G401.6 (cell line): ENCODE data around the gene GALNTL6.
"Not testable (repeated sequence)": the region's sequence is repeated elsewhere in the genome, so short reads cannot be mapped to it uniquely, and the experiment has no call there.

Experiments
- FAIRE-seq: peaks from 2 replicates; lab custom pipeline; 2012; peaks lifted over from hg19 to GRCh38; lab: Jason Lieb, UNC

The GALNTL6 gene

GRCh38 chr4:172404676-172405075 lies 591.5 kb downstream of the GALNTL6 start:
- FAIRE-seq = no peak

- no peak for FAIRE-seq
These were observed 597.2 kb downstream of the GALNTL6 start for GRCh38 chr4:172410363-172410762.

- no peak for FAIRE-seq
These were observed 597.9 kb downstream of the GALNTL6 start for GRCh38 chr4:172411149-172411548.

- FAIRE-seq = no peak
These were observed 599.8 kb downstream of the GALNTL6 start for GRCh38 chr4:172412851-172413580.

- FAIRE-seq = not testable (repeated sequence)
These were observed 615.8 kb downstream of the GALNTL6 start for GRCh38 chr4:172428979-172429378.

GRCh38 chr4:172480471-172480870 lies 667.3 kb downstream of the GALNTL6 start:
- no peak for FAIRE-seq

- FAIRE-seq = no peak
These were observed 668.8 kb downstream of the GALNTL6 start for GRCh38 chr4:172481802-172482508.

- no peak for FAIRE-seq
These were observed 671.8 kb downstream of the GALNTL6 start for GRCh38 chr4:172485007-172485406.

- no peak for FAIRE-seq
These were observed 673.3 kb downstream of the GALNTL6 start for GRCh38 chr4:172486531-172486930.

GRCh38 chr4:172489861-172490260 lies 676.7 kb downstream of the GALNTL6 start:
- FAIRE-seq = no peak

GRCh38 chr4:172495769-172496168 lies 682.6 kb downstream of the GALNTL6 start:
- FAIRE-seq = no peak

GRCh38 chr4:172497321-172497720 lies 684.1 kb downstream of the GALNTL6 start:
- no peak for FAIRE-seq

GRCh38 chr4:172514011-172514410 lies 700.8 kb downstream of the GALNTL6 start:
- FAIRE-seq = no peak

- FAIRE-seq = no peak
These were observed 701.6 kb downstream of the GALNTL6 start for GRCh38 chr4:172514801-172515200.

- FAIRE-seq = no peak
These were observed 702.2 kb downstream of the GALNTL6 start for GRCh38 chr4:172515266-172515879.

GRCh38 chr4:172517391-172517790 lies 704.2 kb downstream of the GALNTL6 start:
- FAIRE-seq = no peak

- no peak for FAIRE-seq
These were observed 708.0 kb downstream of the GALNTL6 start for GRCh38 chr4:172521248-172521647.

GRCh38 chr4:172521680-172522079 lies 708.5 kb downstream of the GALNTL6 start:
- FAIRE-seq = no peak

GRCh38 chr4:172543249-172543648 lies 730.0 kb downstream of the GALNTL6 start:
- no peak for FAIRE-seq

- no peak for FAIRE-seq
These were observed 733.6 kb downstream of the GALNTL6 start for GRCh38 chr4:172546782-172547181.

GRCh38 chr4:172547724-172548123 lies 734.5 kb downstream of the GALNTL6 start:
- no peak for FAIRE-seq

GRCh38 chr4:172553216-172553615 lies 740.0 kb downstream of the GALNTL6 start:
- FAIRE-seq = no peak

GRCh38 chr4:172554588-172554987 lies 741.4 kb downstream of the GALNTL6 start:
- no peak for FAIRE-seq
